Kidney (tissue), 14 donors: ENCODE data around the gene IQCC. TPM values are rescaled to one million over a fixed set of nuclear protein-coding genes. Genes with fewer than 3 reads are reported as not detected.

Source experiments
- DNase-seq, 5 donors: peaks; one replicate each; pipeline ENCODE4 v3.0.0-alpha.2; 2013 to 2020
- FAIRE-seq: peaks from 2 replicates; lab custom pipeline; 2012; peaks lifted over from hg19 to GRCh38; lab: Jason Lieb, UNC
- H3K27ac ChIP-seq, 2 donors: one replicate each; pipeline ENCODE4 v1.7.0; 2013; ENCODE audit warnings: low read depth in 2 of 2, low read length in 2 of 2, inconsistent platforms in 1 of 2
- H3K27me3 ChIP-seq: one replicate; pipeline ENCODE4 v1.7.1; 2013; ENCODE audit warnings: low read length, inconsistent platforms; ENCODE audit not compliant: control insufficient read depth, insufficient read depth
- H3K36me3 ChIP-seq, 3 donors: one replicate each; pipeline versions ENCODE4 v1.7.0 to v1.7.1; 2013; ENCODE audit warnings: low read length in 3 of 3, control low read depth in 1 of 3, inconsistent platforms in 1 of 3; ENCODE audit not compliant: insufficient read depth in 3 of 3, control insufficient read depth in 2 of 3
- H3K4me1 ChIP-seq, 3 donors: one replicate each; pipeline versions ENCODE4 v1.7.0 to v1.7.1; 2013; ENCODE audit warnings: low read length in 3 of 3, inconsistent platforms in 1 of 3, low read depth in 1 of 3; ENCODE audit not compliant: control insufficient read depth in 2 of 3, insufficient read depth in 2 of 3
- H3K4me3 ChIP-seq, 3 donors: one replicate each; pipeline versions ENCODE4 v1.7.0 to v1.8.1; 2013; ENCODE audit warnings: low read length in 3 of 3, control low read depth in 1 of 3, inconsistent platforms in 1 of 3
- H3K9ac ChIP-seq, 3 donors: one replicate each; pipeline versions ENCODE4 v1.7.0 to v1.7.1; 2013; ENCODE audit warnings: low read length in 3 of 3, control low read depth in 1 of 3, inconsistent platforms in 1 of 3
- H3K9me3 ChIP-seq, 3 donors: one replicate each; pipeline versions ENCODE4 v1.7.0 to v1.7.1; 2013; ENCODE audit warnings: low read length in 3 of 3, control low read depth in 1 of 3, inconsistent platforms in 1 of 3; ENCODE audit not compliant: control insufficient read depth in 2 of 3, insufficient read depth in 1 of 3
- CTCF ChIP-seq: IDR thresholded peaks from 3 replicates; pipeline ENCODE4 v1.5.1; 2012; ENCODE audit warnings: mild to moderate bottlenecking, moderate library complexity, borderline replicate concordance; ENCODE audit not compliant: insufficient read depth; ENCODE audit errors: extremely low read depth
- intact Hi-C: fragments of 100-400 bp; cut with DNase I; formaldehyde crosslinking; loops from one replicate; pipeline ENCODE4 v1.11.1; 2022
- polyA plus RNA-seq: library from polyadenylated mRNA; stranded (reverse); fragments of 350-450 nt; fragmentation: Illumina TruSeq; extraction: RNeasy Lipid Tissue Mini Kit (QIAGEN cat#74804); gene quantifications from one replicate; pipeline ENCODE4 v1.2.3, GENCODE V29; 2014; ENCODE audit warnings: low read depth, low replicate concordance; ENCODE audit not compliant: insufficient read depth
- total RNA-seq: library from RNA; stranded (reverse); fragmentation: NEBNext Ultra II Directional; extraction: Animal tissue kit (Norgen Biotek cat#: 25700); gene quantifications from one replicate; pipeline ENCODE4 v1.2.1, GENCODE V29; 2021
- donor health status: control.
- donor health status: control.
- donor health status: control.
- donor health status: control.
- donor health status: control.
- donor health status: DM: yes; HTN: yes; CAD: no.
- donor health status: Normal renal cell carcinoma (clear cell type).

The IQCC gene
- total and polyA plus RNA-seq, 2 donors from 2014 or later = 3.4 to 3.5 TPM

GRCh38 chr1:32239790-32240139 lies 34.3 kb downstream of the IQCC start:
- TF ChIP-seq CTCF = no peak
- H3K9ac ChIP-seq = peak overlapping the region in 2 of 3 donors; percentile 32 to 84
- peaks cover 0 to 7% (median 0%) of the 10 kb centered on the region in 3 donors for H3K4me1 ChIP-seq
- FAIRE-seq (no peak), DNase-seq (peak; percentile 51 to 77 (median 59))
- intact Hi-C loops = no loop called here
- peak overlapping the region in 2 of 3 donors; percentile 1 to 81 for H3K4me3 ChIP-seq
- H3K9me3 ChIP-seq = no peaks in the 10 kb centered on the region
- H3K27me3 ChIP-seq = no peaks in the 10 kb centered on the region
- H3K27ac ChIP-seq = peak overlapping the region; percentile 80 to 91
- H3K36me3 ChIP-seq = no peaks in the 10 kb centered on the region

DNA sequence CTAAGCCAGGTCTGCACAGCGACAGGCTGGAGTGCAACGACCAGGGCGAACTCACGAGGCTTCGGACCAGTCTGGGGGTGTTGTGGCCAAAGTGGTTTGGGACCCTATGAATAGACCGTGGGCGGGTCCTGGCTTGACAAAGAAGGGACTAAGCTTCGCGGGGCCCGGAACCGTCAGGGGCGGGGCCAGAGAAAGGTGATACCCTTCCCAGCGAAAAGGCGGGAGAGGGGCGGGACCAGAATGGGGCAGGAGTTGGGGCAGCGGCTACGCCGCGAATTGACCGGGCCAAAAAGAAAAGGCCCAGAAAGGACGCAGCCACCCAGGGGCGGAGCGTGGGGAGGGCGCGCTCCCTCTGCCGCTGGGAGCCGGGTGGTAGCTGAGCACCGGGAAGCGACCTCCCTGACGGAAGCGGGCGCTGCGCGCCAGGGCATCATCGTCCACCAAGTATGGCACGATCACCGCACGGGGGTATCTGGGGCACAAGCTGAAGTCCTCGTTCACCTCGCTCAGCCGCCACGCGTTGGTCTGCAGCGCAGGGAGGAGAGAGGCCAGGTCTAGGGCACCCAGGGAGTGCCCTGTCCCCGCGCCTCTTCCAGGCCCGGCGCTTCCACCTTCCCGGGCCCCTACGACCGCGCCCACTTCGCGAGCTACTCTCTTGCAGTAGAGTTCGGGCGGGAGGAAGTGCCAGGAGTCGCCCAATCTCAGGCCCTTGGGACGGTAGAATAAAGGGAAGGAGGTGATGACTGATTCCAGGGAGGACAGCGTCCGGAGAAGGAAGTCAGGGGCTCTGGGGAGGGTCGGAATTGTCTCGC lies 34.9 kb downstream of the IQCC start:
- FAIRE-seq (no peak), DNase-seq (peak; percentile 91 to 94 (median 93))
- H3K9me3 ChIP-seq = no peaks in the 10 kb centered on the region
- intact Hi-C loops = no loop called here
- H3K9ac ChIP-seq = peak overlapping the region; percentile 39 to 84 (median 81)
- H3K4me1 ChIP-seq = peaks cover 0 to 7% (median 0%) of the 10 kb centered on the region in 3 donors
- no peaks in the 10 kb centered on the region for H3K36me3 ChIP-seq
- H3K4me3 ChIP-seq = peak overlapping the region; percentile 63 to 81 (median 67)
- peak; percentile 22 for TF ChIP-seq CTCF
- peak overlapping the region; percentile 82 to 91 for H3K27ac ChIP-seq
- no peaks in the 10 kb centered on the region for H3K27me3 ChIP-seq

- H3K4me1 ChIP-seq = peaks cover 0 to 7% (median 0%) of the 10 kb centered on the region in 3 donors
- peak overlapping the region; percentile 39 to 90 (median 84) for H3K9ac ChIP-seq
- H3K4me3 ChIP-seq = peak overlapping the region; percentile 63 to 81 (median 67)
- no peak for TF ChIP-seq CTCF
- no peaks in the 10 kb centered on the region for H3K27me3 ChIP-seq
- no peaks in the 10 kb centered on the region for H3K36me3 ChIP-seq
- intact Hi-C loops = no loop called here
- H3K9me3 ChIP-seq = no peaks in the 10 kb centered on the region
- H3K27ac ChIP-seq = peak overlapping the region; percentile 82 to 91
- peak; percentile 81 to 91 (median 88) for DNase-seq
- no peak for FAIRE-seq
Observed at GRCh38 chr1:32241001-32241763, 35.7 kb downstream of the IQCC start.
